Hepatocyte (in vitro differentiated cells): ENCODE measurements around the gene GRIN3B. TPM values are rescaled to one million over a fixed set of nuclear protein-coding genes. Genes with fewer than 3 reads are reported as not detected.

ENCODE experiments used
- DNase-seq: peaks from one replicate; pipeline ENCODE4 v3.0.0-alpha.2; 2016; ENCODE audit warnings: low spot score
- H2AFZ ChIP-seq: fragments of 200-600 bp; sonication (generic); 2 replicates; pipeline ENCODE4 v1.6.0; 2016; ENCODE audit warnings: antibody characterized with exemption, mild to moderate bottlenecking
- H3K27ac ChIP-seq: fragments of 200-600 bp; sonication (generic); 2 replicates; pipeline ENCODE4 v1.5.1; 2016; ENCODE audit warnings: mild to moderate bottlenecking
- H3K27me3 ChIP-seq: fragments of 200-600 bp; sonication (generic); 2 replicates; pipeline ENCODE4 v1.6.1; 2016
- H3K36me3 ChIP-seq: fragments of 200-600 bp; sonication (generic); replicated peaks from 2 replicates; pipeline ENCODE4 v1.5.1; 2016; ENCODE audit warnings: low read depth; ENCODE audit not compliant: insufficient read depth
- H3K4me1 ChIP-seq: fragments of 200-600 bp; sonication (generic); 2 replicates; pipeline ENCODE4 v1.5.1; 2016; ENCODE audit warnings: mild to moderate bottlenecking, moderate library complexity; ENCODE audit not compliant: insufficient read depth
- H3K4me2 ChIP-seq: fragments of 200-600 bp; sonication (generic); 2 replicates; pipeline ENCODE4 v1.6.0; 2016
- H3K4me3 ChIP-seq: fragments of 200-600 bp; sonication (generic); 2 replicates; pipeline ENCODE4 v1.5.1; 2016; ENCODE audit warnings: mild to moderate bottlenecking
- H3K79me2 ChIP-seq: fragments of 200-600 bp; sonication (generic); 2 replicates; pipeline ENCODE4 v1.6.0; 2017; ENCODE audit warnings: mild to moderate bottlenecking
- H3K9me2 ChIP-seq: fragments of 200-600 bp; sonication (generic); replicated peaks from 2 replicates; pipeline ENCODE4 v1.6.0; 2017; ENCODE audit warnings: mild to moderate bottlenecking; ENCODE audit not compliant: insufficient read depth
- H3K9me3 ChIP-seq: fragments of 200-600 bp; sonication (generic); 2 replicates; pipeline ENCODE4 v1.5.1; 2016; ENCODE audit warnings: low read depth, mild to moderate bottlenecking
- H4K20me1 ChIP-seq: fragments of 200-600 bp; sonication (generic); 2 replicates; pipeline ENCODE4 v1.6.0; 2016; ENCODE audit warnings: mild to moderate bottlenecking; ENCODE audit not compliant: insufficient read depth, poor library complexity, severe bottlenecking
- EZH2 ChIP-seq: fragments of 200-600 bp; sonication (generic); IDR thresholded peaks from 2 replicates; pipeline ENCODE4 v1.6.1; 2016; ENCODE audit warnings: antibody characterized with exemption, mild to moderate bottlenecking, borderline replicate concordance
- EZH2phosphoT487 ChIP-seq: fragments of 200-600 bp; sonication (generic); IDR thresholded peaks from one replicate; pipeline ENCODE4 v1.6.1; 2018; ENCODE audit warnings: antibody characterized with exemption, mild to moderate bottlenecking, low read depth, moderate library complexity; ENCODE audit not compliant: unreplicated experiment, severe bottlenecking
- WGBS: methylation state at CpG from one replicate; pipeline ENCODE4 v1.1.6; 2016; ENCODE audit warnings: low lambda C conversion rate; ENCODE audit errors: missing lambda C conversion rate; 5-methylcytosine and 5-hydroxymethylcytosine counted together
- polyA plus RNA-seq: library from polyadenylated mRNA; unstranded; fragments of >200 nt; fragmentation: Nextera tagmentation; extraction: Ambion mirVana; gene quantifications from 2 replicates; pipeline ENCODE4 v1.2.1, GENCODE V29; 2016
- total RNA-seq: library from RNA; depleted of rRNA; stranded (reverse); fragments of >200 nt; gene quantifications from 2 replicates; pipeline ENCODE4 v1.2.3, GENCODE V29; 2014
- TF ChIP-seq, protein P1 (sequence below): fragments of 200-600 bp; sonication (generic); IDR thresholded peaks from 2 replicates; pipeline ENCODE4 v1.5.1; 2016; ENCODE audit warnings: antibody characterized with exemption, mild to moderate bottlenecking; ENCODE audit not compliant: poor library complexity

GRIN3B gene
- total and polyA plus RNA-seq, 2 experiments from 2014 or later, result 0.30 to 0.48 TPM

DNA sequence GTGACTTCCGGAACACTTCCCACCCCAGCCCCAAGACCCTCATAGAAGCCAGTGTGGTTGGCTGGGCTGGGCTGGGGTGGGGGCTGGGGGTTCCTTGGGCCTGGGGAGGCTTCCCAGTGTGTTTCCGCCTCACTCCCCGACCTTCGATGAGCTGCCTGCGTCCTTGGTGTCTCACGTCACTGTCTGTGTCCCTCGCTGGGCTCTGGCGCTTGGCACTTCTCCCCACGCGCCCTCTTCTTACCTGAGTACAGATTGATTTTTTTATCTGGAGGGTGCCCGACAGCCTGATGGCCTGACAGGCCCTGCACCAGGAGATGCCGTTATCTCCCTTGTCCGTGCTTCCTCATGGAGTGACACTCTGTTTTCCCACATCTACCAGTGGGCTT is 7.6 kb upstream of the GRIN3B start:
- Histone ChIP-seq H3K4me3 (no peak overlapping the region), H3K4me2 (no peak overlapping the region), H3K9me3 (no peaks in the 10 kb centered on the region), H3K4me1 (peaks cover 11% of the 10 kb centered on the region), H3K27ac (no peak overlapping the region), H2AFZ (no peak overlapping the region), H3K79me2 (no peaks in the 10 kb centered on the region), H4K20me1 (no peaks in the 10 kb centered on the region), H3K36me3 (no peaks in the 10 kb centered on the region), H3K9me2 (no peaks in the 10 kb centered on the region), H3K27me3 (peaks cover 21% of the 10 kb centered on the region)
- TF ChIP-seq, protein P1, sequence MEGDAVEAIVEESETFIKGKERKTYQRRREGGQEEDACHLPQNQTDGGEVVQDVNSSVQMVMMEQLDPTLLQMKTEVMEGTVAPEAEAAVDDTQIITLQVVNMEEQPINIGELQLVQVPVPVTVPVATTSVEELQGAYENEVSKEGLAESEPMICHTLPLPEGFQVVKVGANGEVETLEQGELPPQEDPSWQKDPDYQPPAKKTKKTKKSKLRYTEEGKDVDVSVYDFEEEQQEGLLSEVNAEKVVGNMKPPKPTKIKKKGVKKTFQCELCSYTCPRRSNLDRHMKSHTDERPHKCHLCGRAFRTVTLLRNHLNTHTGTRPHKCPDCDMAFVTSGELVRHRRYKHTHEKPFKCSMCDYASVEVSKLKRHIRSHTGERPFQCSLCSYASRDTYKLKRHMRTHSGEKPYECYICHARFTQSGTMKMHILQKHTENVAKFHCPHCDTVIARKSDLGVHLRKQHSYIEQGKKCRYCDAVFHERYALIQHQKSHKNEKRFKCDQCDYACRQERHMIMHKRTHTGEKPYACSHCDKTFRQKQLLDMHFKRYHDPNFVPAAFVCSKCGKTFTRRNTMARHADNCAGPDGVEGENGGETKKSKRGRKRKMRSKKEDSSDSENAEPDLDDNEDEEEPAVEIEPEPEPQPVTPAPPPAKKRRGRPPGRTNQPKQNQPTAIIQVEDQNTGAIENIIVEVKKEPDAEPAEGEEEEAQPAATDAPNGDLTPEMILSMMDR, result no peak
- TF ChIP-seq EZH2phosphoT487 (no peak), EZH2 (no peak)
- 95% methylated on average over 10 of the region's 13 CpGs for WGBS
- DNase-seq, result no peak

- no peaks in the 10 kb centered on the region for H4K20me1 ChIP-seq
- H3K79me2 ChIP-seq, result no peaks in the 10 kb centered on the region
- WGBS, result 89% methylated on average over 17 of the region's 17 CpGs
- H3K4me1 ChIP-seq, result peaks cover 11% of the 10 kb centered on the region
- no peak overlapping the region for H3K4me2 ChIP-seq
- H2AFZ ChIP-seq, result no peak overlapping the region
- TF ChIP-seq, protein P1, result no peak
- H3K4me3 ChIP-seq, result no peak overlapping the region
- no peaks in the 10 kb centered on the region for H3K9me3 ChIP-seq
- no peaks in the 10 kb centered on the region for H3K9me2 ChIP-seq
- DNase-seq, result no peak
- H3K27me3 ChIP-seq, result peaks cover 28% of the 10 kb centered on the region
- no peaks in the 10 kb centered on the region for H3K36me3 ChIP-seq
- no peak overlapping the region for H3K27ac ChIP-seq
Observed at GRCh38 chr19:993361-993830, 6.8 kb upstream of the GRIN3B start.

DNA sequence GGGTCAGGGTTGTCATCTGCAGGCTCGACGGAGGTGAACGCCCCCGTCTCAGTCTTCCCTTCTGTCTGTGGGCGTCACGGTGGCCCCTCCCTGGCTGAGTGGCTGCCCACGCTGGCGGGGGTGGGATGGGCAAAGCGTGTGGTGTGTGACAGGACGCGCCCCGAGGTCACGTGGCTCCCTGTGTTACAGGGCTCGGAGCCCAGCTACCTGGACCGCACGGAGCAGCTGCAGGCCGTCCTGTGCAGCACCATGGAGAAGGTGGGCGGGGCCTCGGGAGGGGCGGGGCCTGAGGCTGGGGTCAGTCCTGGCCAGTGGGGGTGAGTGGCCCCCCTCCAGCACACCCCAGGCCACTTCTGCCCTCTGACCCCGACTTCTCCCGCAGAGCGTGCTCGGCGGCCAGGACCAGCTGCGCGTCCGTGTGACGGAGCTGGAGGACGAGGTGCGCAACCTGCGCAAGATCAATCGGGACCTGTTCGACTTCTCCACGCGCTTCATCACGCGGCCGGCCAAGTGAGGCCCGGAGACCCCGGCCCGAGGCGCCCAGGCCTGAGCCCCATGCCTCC is 6.3 kb upstream of the GRIN3B start:
- Histone ChIP-seq H3K9me3 (no peaks in the 10 kb centered on the region), H3K36me3 (no peaks in the 10 kb centered on the region), H3K4me3 (no peak overlapping the region), H4K20me1 (no peaks in the 10 kb centered on the region), H2AFZ (no peak overlapping the region), H3K27ac (no peak overlapping the region), H3K79me2 (no peaks in the 10 kb centered on the region), H3K27me3 (peaks cover 32% of the 10 kb centered on the region), H3K4me2 (no peak overlapping the region), H3K9me2 (no peaks in the 10 kb centered on the region), H3K4me1 (peaks cover 11% of the 10 kb centered on the region)
- DNase-seq, result no peak
- TF ChIP-seq, protein P1, result no peak
- no peak for TF ChIP-seq EZH2
- WGBS, result 96% methylated on average over 33 of the region's 43 CpGs

DNA sequence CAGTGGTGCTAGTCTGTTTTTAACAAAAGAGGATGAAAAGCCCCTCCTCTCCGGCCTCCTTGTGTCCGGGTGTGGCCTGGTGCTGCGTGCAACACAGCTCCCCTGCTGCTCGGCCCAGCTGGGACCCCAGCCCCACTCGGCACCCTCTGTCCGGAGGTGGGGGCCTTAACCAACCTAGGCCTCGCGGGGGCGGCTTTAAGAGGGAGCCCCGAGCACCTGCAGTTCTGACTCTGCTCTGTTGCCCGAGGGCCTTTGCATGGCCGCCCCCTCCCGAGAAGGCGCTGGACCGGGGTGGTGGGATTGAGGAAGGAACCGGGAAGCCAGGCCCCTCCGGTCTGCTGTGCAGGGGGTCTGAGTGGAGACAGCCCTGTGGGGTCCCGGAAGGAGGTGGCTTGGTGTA is 5.7 kb upstream of the GRIN3B start:
- TF ChIP-seq, protein P1, result no peak
- no peak for TF ChIP-seq EZH2phosphoT487
- no peak for TF ChIP-seq EZH2
- H3K9me3 ChIP-seq, result no peaks in the 10 kb centered on the region
- no peaks in the 10 kb centered on the region for H3K36me3 ChIP-seq
- 96% methylated on average over 17 of the region's 18 CpGs for WGBS
- peaks cover 39% of the 10 kb centered on the region for H3K27me3 ChIP-seq
- no peak overlapping the region for H3K4me3 ChIP-seq
- no peak overlapping the region for H2AFZ ChIP-seq
- H3K4me2 ChIP-seq, result no peak overlapping the region
- DNase-seq, result no peak
- H3K79me2 ChIP-seq, result no peaks in the 10 kb centered on the region
- H3K27ac ChIP-seq, result no peak overlapping the region
- H3K4me1 ChIP-seq, result peaks cover 11% of the 10 kb centered on the region
- H3K9me2 ChIP-seq, result no peaks in the 10 kb centered on the region
- H4K20me1 ChIP-seq, result no peaks in the 10 kb centered on the region
